GM23338 (cell line): ENCODE measurements around the gene FILIP1L.

ENCODE experiments used
- EZH2 ChIP-seq: fragments of 200-600 bp; sonication (generic); IDR thresholded peaks from one replicate; pipeline ENCODE4 v1.8.0; 2017; ENCODE audit warnings: antibody characterized with exemption, mild to moderate bottlenecking, low read depth; ENCODE audit not compliant: unreplicated experiment
- POLR2AphosphoS5 ChIP-seq: IDR thresholded peaks from 2 replicates; pipeline ENCODE4 v1.6.1; 2016; ENCODE audit warnings: antibody characterized with exemption, low read depth
- TF ChIP-seq, protein P1 (sequence below), 2 experiments: fragments of 200-600 bp in 1 of 2; sonication (generic) in 1 of 2; conservative IDR thresholded peaks; 2 replicates each; pipeline versions ENCODE4 v1.5.1 to v1.6.1; 2016 to 2017; ENCODE audit warnings: antibody characterized with exemption in 2 of 2, low read depth in 2 of 2, mild to moderate bottlenecking in 2 of 2, moderate library complexity in 1 of 2

DNA sequence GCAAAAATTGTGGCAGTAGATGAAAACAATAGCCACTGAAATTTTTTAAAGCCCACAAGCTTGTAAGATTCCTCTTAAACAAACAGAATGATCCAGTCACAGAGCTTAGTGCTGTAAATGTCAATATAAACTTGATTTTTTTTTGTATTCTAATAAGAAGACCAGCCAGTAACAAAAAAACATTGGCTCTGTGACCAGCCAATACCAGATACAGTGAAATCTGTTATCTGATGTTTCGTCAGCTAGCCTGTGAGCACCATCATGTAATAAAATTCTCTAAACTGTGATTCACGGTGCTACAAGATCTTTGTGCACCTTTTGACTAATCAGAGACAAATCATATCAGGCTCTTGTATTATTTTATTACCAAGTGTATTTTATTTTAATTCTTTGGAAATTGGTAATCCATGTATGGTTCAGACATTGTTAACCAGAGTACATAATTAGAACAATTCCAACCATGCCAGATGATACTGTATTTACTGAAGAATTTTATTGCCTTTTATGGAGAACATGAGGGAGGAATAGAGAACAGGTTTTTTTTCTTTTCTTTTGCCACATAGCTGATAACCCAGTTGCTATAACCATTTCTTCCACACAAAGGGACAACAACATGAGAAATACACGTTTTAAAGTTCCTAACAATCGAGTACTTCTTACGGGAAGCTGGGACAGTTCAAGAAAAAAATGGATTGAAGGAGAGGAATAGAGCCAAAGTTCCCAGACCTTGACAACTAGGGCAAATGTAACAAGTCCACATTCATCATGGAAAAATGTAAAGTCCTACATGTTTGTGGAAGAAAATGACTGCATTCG is 71.9 kb downstream of the FILIP1L start:
- TF ChIP-seq, protein P1, sequence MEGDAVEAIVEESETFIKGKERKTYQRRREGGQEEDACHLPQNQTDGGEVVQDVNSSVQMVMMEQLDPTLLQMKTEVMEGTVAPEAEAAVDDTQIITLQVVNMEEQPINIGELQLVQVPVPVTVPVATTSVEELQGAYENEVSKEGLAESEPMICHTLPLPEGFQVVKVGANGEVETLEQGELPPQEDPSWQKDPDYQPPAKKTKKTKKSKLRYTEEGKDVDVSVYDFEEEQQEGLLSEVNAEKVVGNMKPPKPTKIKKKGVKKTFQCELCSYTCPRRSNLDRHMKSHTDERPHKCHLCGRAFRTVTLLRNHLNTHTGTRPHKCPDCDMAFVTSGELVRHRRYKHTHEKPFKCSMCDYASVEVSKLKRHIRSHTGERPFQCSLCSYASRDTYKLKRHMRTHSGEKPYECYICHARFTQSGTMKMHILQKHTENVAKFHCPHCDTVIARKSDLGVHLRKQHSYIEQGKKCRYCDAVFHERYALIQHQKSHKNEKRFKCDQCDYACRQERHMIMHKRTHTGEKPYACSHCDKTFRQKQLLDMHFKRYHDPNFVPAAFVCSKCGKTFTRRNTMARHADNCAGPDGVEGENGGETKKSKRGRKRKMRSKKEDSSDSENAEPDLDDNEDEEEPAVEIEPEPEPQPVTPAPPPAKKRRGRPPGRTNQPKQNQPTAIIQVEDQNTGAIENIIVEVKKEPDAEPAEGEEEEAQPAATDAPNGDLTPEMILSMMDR (conservative IDR thresholded peaks at IDR 0.05; ENCODE audit: low read depth in 2 of 2): no peak
- no peak for TF ChIP-seq EZH2
- TF ChIP-seq POLR2AphosphoS5: no peak
